ENCODE results near the gene CD72. TPM values are rescaled to one million over a fixed set of nuclear protein-coding genes. Genes with fewer than 3 reads are reported as not detected.
A peak's percentile ranks its signal among the peaks of the same experiment; 100 is the strongest.

CD72 gene
- polyA plus RNA-seq, 3 donors = 1.6 to 6.8 (median 1.8) TPM

GRCh38 chr9:35635730-35636129 is 17.5 kb upstream of the CD72 start:
- Mint-ChIP-seq H3K27me3 (ENCODE audit: low read depth in 3 of 3) (peaks cover 0 to 2% (median 0%) of the 10 kb centered on the region in 3 donors), H3K36me3 (peaks cover 6% of the 10 kb centered on the region in 2 donors), H3K4me1 (peaks cover 70% of the 10 kb centered on the region), H3K4me3 (no peak overlapping the region), H3K9me3 (peaks cover 0 to 4% (median 3%) of the 10 kb centered on the region in 7 donors), H3K27ac (peak overlapping the region; percentile 72 to 92 (median 88))
- Histone ChIP-seq H3K36me3 (replicated peaks in 1 of 2; ENCODE audit: control insufficient read depth in 1 of 2, insufficient read depth in 2 of 2, low read length in 2 of 2) (no peaks in the 10 kb centered on the region), H3K27me3 (ENCODE audit: control insufficient read depth in 2 of 2, insufficient read depth in 2 of 2, low read length in 2 of 2) (no peaks in the 10 kb centered on the region), H3K27ac (ENCODE audit: low read depth in 1 of 2, low read length in 2 of 2) (peak overlapping the region; percentile 71 to 90), H3K4me2 (replicated peaks; ENCODE audit: extremely low read depth, low read length, poor library complexity, severe bottlenecking) (peak overlapping the region; percentile 52), H2AFZ (ENCODE audit: insufficient read depth, low read depth, low read length, poor library complexity, severe bottlenecking) (no peak overlapping the region), H3K4me3 (replicated peaks in 1 of 3; ENCODE audit: low read depth in 2 of 3, low read length in 3 of 3) (peak overlapping the region in 1 of 3 experiments; percentile 15), H3K4me1 (ENCODE audit: control insufficient read depth in 1 of 2, insufficient read depth in 2 of 2, low read length in 2 of 2) (peaks cover 69 to 71% of the 10 kb centered on the region in 2 donors), H3K9ac (ENCODE audit: insufficient read depth, low read length, poor library complexity, severe bottlenecking) (no peak overlapping the region), H4K20me1 (ENCODE audit: insufficient read depth, low read length) (no peaks in the 10 kb centered on the region), H3K9me3 (replicated peaks in 1 of 2; ENCODE audit: control insufficient read depth in 1 of 2, insufficient read depth in 1 of 2, low read length in 2 of 2) (no peaks in the 10 kb centered on the region), H3K79me2 (ENCODE audit: insufficient read depth, low read length) (no peaks in the 10 kb centered on the region)
- no peak for TF ChIP-seq CTCF (IDR thresholded peaks at IDR 0.05)
- intact Hi-C loops (cut with micrococcal nuclease) = no loop called here
- DNase-seq = no peak

GRCh38 chr9:35629597-35629996 is 11.4 kb upstream of the CD72 start:
- 93% methylated on average over 5 of the region's 5 CpGs for WGBS (ENCODE audit: insufficient coverage)
- H4K20me1 ChIP-seq (ENCODE audit: insufficient read depth, low read length) = no peaks in the 10 kb centered on the region
- intact Hi-C loops (cut with micrococcal nuclease) = no loop called here
- no peak overlapping the region for H3K4me3 ChIP-seq (replicated peaks in 1 of 3; ENCODE audit: low read depth in 2 of 3, low read length in 3 of 3)
- no peaks in the 10 kb centered on the region for H3K36me3 Mint-ChIP-seq
- peaks cover 16% of the 10 kb centered on the region for H3K4me1 Mint-ChIP-seq
- H3K79me2 ChIP-seq (ENCODE audit: insufficient read depth, low read length) = no peaks in the 10 kb centered on the region
- DNase-seq = no peak
- H3K4me1 ChIP-seq (ENCODE audit: control insufficient read depth in 1 of 2, insufficient read depth in 2 of 2, low read length in 2 of 2) = peaks cover 8 to 12% of the 10 kb centered on the region in 2 donors
- H3K27me3 Mint-ChIP-seq (ENCODE audit: low read depth in 3 of 3) = no peaks in the 10 kb centered on the region
- H3K9ac ChIP-seq (ENCODE audit: insufficient read depth, low read length, poor library complexity, severe bottlenecking) = no peak overlapping the region
- no peak overlapping the region for H3K4me3 Mint-ChIP-seq
- H3K27ac Mint-ChIP-seq = no peak overlapping the region
- no peaks in the 10 kb centered on the region for H3K9me3 ChIP-seq (replicated peaks in 1 of 2; ENCODE audit: control insufficient read depth in 1 of 2, insufficient read depth in 1 of 2, low read length in 2 of 2)
- no peak overlapping the region for H3K4me2 ChIP-seq (replicated peaks; ENCODE audit: extremely low read depth, low read length, poor library complexity, severe bottlenecking)
- H3K27me3 ChIP-seq (ENCODE audit: control insufficient read depth in 2 of 2, insufficient read depth in 2 of 2, low read length in 2 of 2) = no peaks in the 10 kb centered on the region
- no peaks in the 10 kb centered on the region for H3K36me3 ChIP-seq (replicated peaks in 1 of 2; ENCODE audit: control insufficient read depth in 1 of 2, insufficient read depth in 2 of 2, low read length in 2 of 2)
- TF ChIP-seq CTCF (IDR thresholded peaks at IDR 0.05) = no peak
- H3K27ac ChIP-seq (ENCODE audit: low read depth in 1 of 2, low read length in 2 of 2) = no peak overlapping the region
- H2AFZ ChIP-seq (ENCODE audit: insufficient read depth, low read depth, low read length, poor library complexity, severe bottlenecking) = no peak overlapping the region
- no peaks in the 10 kb centered on the region for H3K9me3 Mint-ChIP-seq
